Activated B cell treated with CpG ODN at 0.5 μM for 24 hours (primary cell): ENCODE measurements around the gene WNT3A. TPM values are rescaled to one million over a fixed set of nuclear protein-coding genes. Genes with fewer than 3 reads are reported as not detected.
A peak's percentile ranks its signal among the peaks of the same experiment; 100 is the strongest.

ENCODE experiments used
- ATAC-seq: fragments of 200-7000 bp; cut with Tn5 transposase; one replicate; pipeline ENCODE4 v1.10.0; 2021; ENCODE audit warnings: low read depth, mild to moderate bottlenecking, moderate library complexity
- CTCF ChIA-PET: fragments of 350-600 bp; sonication (Branson Sonifier 250); formaldehyde crosslinking; loops from one replicate; lab custom pipeline; 2021; ENCODE audit warnings: antibody characterized with exemption; lab: Charles Lee
- POLR2A ChIA-PET: fragments of 350-600 bp; sonication (Branson Sonifier 250); formaldehyde crosslinking; loops from one replicate; lab custom pipeline; 2021; ENCODE audit warnings: antibody characterized with exemption; lab: Charles Lee
- DNase-seq: peaks from one replicate; pipeline ENCODE4 v3.0.0; 2022
- H3K27ac Mint-ChIP-seq: one replicate; pipeline ENCODE4 v1.8.0; 2020; ENCODE audit warnings: mixed read lengths
- H3K27me3 Mint-ChIP-seq: one replicate; pipeline ENCODE4 v1.8.0; 2021; ENCODE audit warnings: mixed read lengths
- H3K36me3 Mint-ChIP-seq: one replicate; pipeline ENCODE4 v1.8.0; 2021; ENCODE audit warnings: low read depth, mixed read lengths
- H3K4me1 Mint-ChIP-seq: one replicate; pipeline ENCODE4 v1.8.0; 2021; ENCODE audit warnings: mixed read lengths
- H3K4me3 Mint-ChIP-seq: one replicate; pipeline ENCODE4 v1.8.0; 2020; ENCODE audit warnings: mild to moderate bottlenecking, mixed read lengths
- H3K9me3 Mint-ChIP-seq: one replicate; pipeline ENCODE4 v1.8.0; 2020; ENCODE audit warnings: mixed read lengths
- CTCF ChIP-seq: fragments of 200-600 bp; IDR thresholded peaks from one replicate; pipeline ENCODE4 v1.8.0; 2022; ENCODE audit warnings: antibody characterized with exemption, mild to moderate bottlenecking
- intact Hi-C: fragments of 100-400 bp; cut with micrococcal nuclease; formaldehyde crosslinking; loops from one replicate; pipeline ENCODE4 v1.15.1; 2024
- total RNA-seq: library from RNA; stranded (reverse); gene quantifications from 2 replicates; pipeline ENCODE4 v1.2.3, GENCODE V29; 2022

WNT3A gene
- total RNA-seq, 1 donor from 2014 or later = not detected

- no peaks in the 10 kb centered on the region for H3K4me1 Mint-ChIP-seq
- H3K9me3 Mint-ChIP-seq = peaks cover 4% of the 10 kb centered on the region
- H3K27me3 Mint-ChIP-seq = peaks cover 37% of the 10 kb centered on the region
- intact Hi-C loops = no loop called here
- DNase-seq = peak; percentile 7
- no peak overlapping the region for H3K4me3 Mint-ChIP-seq
- ChIA-PET POLR2A (no interaction called here), CTCF (no interaction called here)
- H3K27ac Mint-ChIP-seq = no peak overlapping the region
- H3K36me3 Mint-ChIP-seq = no peaks in the 10 kb centered on the region
- no peak for TF ChIP-seq CTCF
- no peak for ATAC-seq
Measured at GRCh38 chr1:228030451-228031201, 23.8 kb downstream of the WNT3A start.

- ATAC-seq = no peak
- no peaks in the 10 kb centered on the region for H3K36me3 Mint-ChIP-seq
- no peaks in the 10 kb centered on the region for H3K4me1 Mint-ChIP-seq
- ChIA-PET POLR2A (no interaction called here), CTCF (no interaction called here)
- no peak overlapping the region for H3K4me3 Mint-ChIP-seq
- H3K27me3 Mint-ChIP-seq = peaks cover 42% of the 10 kb centered on the region
- no peak overlapping the region for H3K27ac Mint-ChIP-seq
- intact Hi-C loops = no loop called here
- peaks cover 4% of the 10 kb centered on the region for H3K9me3 Mint-ChIP-seq
- no peak for TF ChIP-seq CTCF
- DNase-seq = no peak
Measured at GRCh38 chr1:228031276-228031995, 24.6 kb downstream of the WNT3A start.

GRCh38 chr1:228032041-228032440, 25.2 kb downstream of the WNT3A start:
- Mint-ChIP-seq H3K27me3 (peaks cover 46% of the 10 kb centered on the region), H3K4me3 (no peak overlapping the region), H3K27ac (no peak overlapping the region), H3K4me1 (no peaks in the 10 kb centered on the region), H3K36me3 (no peaks in the 10 kb centered on the region), H3K9me3 (peaks cover 4% of the 10 kb centered on the region)
- CTCF ChIA-PET = no interaction called here
- POLR2A ChIA-PET = no interaction called here
- no peak for DNase-seq
- intact Hi-C loops = no loop called here
- no peak for ATAC-seq
- TF ChIP-seq CTCF = no peak

GRCh38 chr1:228033376-228033775, 26.6 kb downstream of the WNT3A start:
- ChIA-PET CTCF (no interaction called here), POLR2A (no interaction called here)
- Mint-ChIP-seq H3K4me3 (no peak overlapping the region), H3K4me1 (peaks cover 2% of the 10 kb centered on the region), H3K36me3 (no peaks in the 10 kb centered on the region), H3K9me3 (peaks cover 4% of the 10 kb centered on the region), H3K27me3 (peaks cover 51% of the 10 kb centered on the region), H3K27ac (no peak overlapping the region)
- ATAC-seq (no peak), DNase-seq (no peak)
- intact Hi-C loops = no loop called here
- no peak for TF ChIP-seq CTCF

- Mint-ChIP-seq H3K4me3 (no peak overlapping the region), H3K36me3 (no peaks in the 10 kb centered on the region), H3K4me1 (peaks cover 2% of the 10 kb centered on the region), H3K27me3 (peaks cover 58% of the 10 kb centered on the region), H3K27ac (no peak overlapping the region), H3K9me3 (peaks cover 4% of the 10 kb centered on the region)
- intact Hi-C loops = no loop called here
- TF ChIP-seq CTCF = no peak
- POLR2A ChIA-PET = no interaction called here
- ATAC-seq (no peak), DNase-seq (no peak)
- CTCF ChIA-PET = no interaction called here
Measured at GRCh38 chr1:228034954-228035837, 28.4 kb downstream of the WNT3A start.
